ENCODE data around the gene CACNA1H. TPM values are rescaled to one million over a fixed set of nuclear protein-coding genes. Genes with fewer than 3 reads are reported as not detected.

The CACNA1H gene
- total RNA-seq, 1 experiment from 2014 or later = 19.7 TPM

DNA sequence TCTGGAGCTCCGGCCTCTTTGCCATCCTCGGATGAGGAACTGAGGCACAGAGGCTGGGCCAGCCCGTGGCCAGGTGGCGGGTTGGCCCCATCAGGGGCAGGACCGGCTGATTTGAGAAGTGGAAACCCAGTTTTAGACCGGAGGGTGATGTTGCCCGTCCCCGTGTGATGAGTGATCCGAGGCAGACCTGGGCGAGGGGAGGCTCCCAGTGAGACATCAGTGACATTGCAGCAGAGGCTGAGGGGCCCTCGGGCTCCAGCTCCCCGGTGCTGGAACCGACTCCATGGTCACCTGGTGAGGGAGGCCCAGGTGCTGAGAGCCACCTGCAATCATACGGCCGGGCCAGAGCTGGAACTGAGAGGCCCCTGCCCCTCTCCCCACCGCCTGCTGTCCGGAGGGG is 26.9 kb upstream of the CACNA1H start:
- Histone ChIP-seq H3K27me3 (replicated peaks; ENCODE audit: insufficient read depth, low read depth, low read length, poor library complexity) (no peaks in the 10 kb centered on the region), H3K4me1 (ENCODE audit: insufficient read depth, low read length, poor library complexity, severe bottlenecking) (peaks cover 8% of the 10 kb centered on the region), H3K4me3 (ENCODE audit: low read depth, low read length, poor library complexity, severe bottlenecking) (no peak overlapping the region), H3K36me3 (ENCODE audit: insufficient read depth, low read length, poor library complexity, severe bottlenecking) (no peaks in the 10 kb centered on the region), H3K27ac (ENCODE audit: low read depth, low read length, poor library complexity, severe bottlenecking) (no peak overlapping the region), H3K9me3 (ENCODE audit: low read depth, low read length, poor library complexity, severe bottlenecking) (no peaks in the 10 kb centered on the region)
- intact Hi-C loops (cut with micrococcal nuclease; ENCODE audit: unreplicated experiment) = no loop called here
- BruUV-seq (replicated peaks) = no TSS peak
- CTCF ChIA-PET = no interaction called here
- no peak for TF ChIP-seq EZH2 (IDR thresholded peaks at IDR 0.05; ENCODE audit: borderline replicate concordance, low read depth, low read length, poor library complexity, severe bottlenecking)
- TF ChIP-seq, protein P1, sequence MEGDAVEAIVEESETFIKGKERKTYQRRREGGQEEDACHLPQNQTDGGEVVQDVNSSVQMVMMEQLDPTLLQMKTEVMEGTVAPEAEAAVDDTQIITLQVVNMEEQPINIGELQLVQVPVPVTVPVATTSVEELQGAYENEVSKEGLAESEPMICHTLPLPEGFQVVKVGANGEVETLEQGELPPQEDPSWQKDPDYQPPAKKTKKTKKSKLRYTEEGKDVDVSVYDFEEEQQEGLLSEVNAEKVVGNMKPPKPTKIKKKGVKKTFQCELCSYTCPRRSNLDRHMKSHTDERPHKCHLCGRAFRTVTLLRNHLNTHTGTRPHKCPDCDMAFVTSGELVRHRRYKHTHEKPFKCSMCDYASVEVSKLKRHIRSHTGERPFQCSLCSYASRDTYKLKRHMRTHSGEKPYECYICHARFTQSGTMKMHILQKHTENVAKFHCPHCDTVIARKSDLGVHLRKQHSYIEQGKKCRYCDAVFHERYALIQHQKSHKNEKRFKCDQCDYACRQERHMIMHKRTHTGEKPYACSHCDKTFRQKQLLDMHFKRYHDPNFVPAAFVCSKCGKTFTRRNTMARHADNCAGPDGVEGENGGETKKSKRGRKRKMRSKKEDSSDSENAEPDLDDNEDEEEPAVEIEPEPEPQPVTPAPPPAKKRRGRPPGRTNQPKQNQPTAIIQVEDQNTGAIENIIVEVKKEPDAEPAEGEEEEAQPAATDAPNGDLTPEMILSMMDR (conservative IDR thresholded peaks at IDR 0.05; ENCODE audit: low read depth, low read length) = no peak
- POLR2A ChIA-PET (ENCODE audit: low non-redundant PET) = no interaction called here
- no peak for DNase-seq (ENCODE audit: low spot score)

- no peaks in the 10 kb centered on the region for H3K36me3 ChIP-seq (ENCODE audit: insufficient read depth, low read length, poor library complexity, severe bottlenecking)
- intact Hi-C loops (cut with micrococcal nuclease; ENCODE audit: unreplicated experiment) = no loop called here
- H3K27me3 ChIP-seq (replicated peaks; ENCODE audit: insufficient read depth, low read depth, low read length, poor library complexity) = no peaks in the 10 kb centered on the region
- no TSS peak for BruUV-seq (replicated peaks)
- TF ChIP-seq, protein P1 (conservative IDR thresholded peaks at IDR 0.05; ENCODE audit: low read depth, low read length) = no peak
- no peak for TF ChIP-seq EZH2 (IDR thresholded peaks at IDR 0.05; ENCODE audit: borderline replicate concordance, low read depth, low read length, poor library complexity, severe bottlenecking)
- peaks cover 8% of the 10 kb centered on the region for H3K4me1 ChIP-seq (ENCODE audit: insufficient read depth, low read length, poor library complexity, severe bottlenecking)
- no peak for DNase-seq (ENCODE audit: low spot score)
- H3K9me3 ChIP-seq (ENCODE audit: low read depth, low read length, poor library complexity, severe bottlenecking) = no peaks in the 10 kb centered on the region
- H3K4me3 ChIP-seq (ENCODE audit: low read depth, low read length, poor library complexity, severe bottlenecking) = no peak overlapping the region
- POLR2A ChIA-PET (ENCODE audit: low non-redundant PET) = no interaction called here
- H3K27ac ChIP-seq (ENCODE audit: low read depth, low read length, poor library complexity, severe bottlenecking) = no peak overlapping the region
- CTCF ChIA-PET = interaction anchor here (0.6 kb wide), 1 partner anchor 625 kb away, joined by 6 read pairs; no protein-coding TSS in a partner anchor
These were observed 26.3 kb upstream of the CACNA1H start for GRCh38 chr16:1126586-1126985.

DNA sequence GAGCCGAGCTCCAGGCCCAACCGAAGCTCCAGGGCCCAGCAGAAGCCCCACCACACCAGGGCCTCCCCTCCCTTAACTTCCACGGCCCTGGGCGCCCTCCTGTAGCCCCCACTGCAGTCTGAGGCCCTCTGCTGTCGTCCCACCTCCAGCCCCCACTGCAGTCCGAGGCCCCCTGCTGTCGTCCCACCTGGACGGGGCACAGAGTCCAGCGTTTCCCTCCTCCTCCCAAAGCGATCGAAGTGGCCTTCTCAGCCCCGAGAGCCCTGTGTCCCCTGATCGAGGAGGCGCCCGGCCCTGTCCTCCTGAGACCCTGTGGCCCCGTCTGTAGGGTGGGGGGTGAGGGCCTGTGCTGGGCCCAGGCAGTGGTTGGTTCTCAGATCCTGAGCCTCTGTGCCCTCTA is 25.8 kb upstream of the CACNA1H start:
- Histone ChIP-seq H3K27ac (ENCODE audit: low read depth, low read length, poor library complexity, severe bottlenecking) (no peak overlapping the region), H3K36me3 (ENCODE audit: insufficient read depth, low read length, poor library complexity, severe bottlenecking) (no peaks in the 10 kb centered on the region), H3K4me1 (ENCODE audit: insufficient read depth, low read length, poor library complexity, severe bottlenecking) (peaks cover 8% of the 10 kb centered on the region), H3K27me3 (replicated peaks; ENCODE audit: insufficient read depth, low read depth, low read length, poor library complexity) (no peaks in the 10 kb centered on the region), H3K9me3 (ENCODE audit: low read depth, low read length, poor library complexity, severe bottlenecking) (no peaks in the 10 kb centered on the region), H3K4me3 (ENCODE audit: low read depth, low read length, poor library complexity, severe bottlenecking) (no peak overlapping the region)
- TF ChIP-seq, protein P1 (conservative IDR thresholded peaks at IDR 0.05; ENCODE audit: low read depth, low read length) = no peak
- TF ChIP-seq EZH2 (IDR thresholded peaks at IDR 0.05; ENCODE audit: borderline replicate concordance, low read depth, low read length, poor library complexity, severe bottlenecking) = no peak
- CTCF ChIA-PET = no interaction called here
- intact Hi-C loops (cut with micrococcal nuclease; ENCODE audit: unreplicated experiment) = no loop called here
- BruUV-seq (replicated peaks) = no TSS peak
- POLR2A ChIA-PET (ENCODE audit: low non-redundant PET) = no interaction called here
- DNase-seq (ENCODE audit: low spot score) = no peak

All from A673 (cell line).